ENCODE measurements around the gene PTER. TPM values are rescaled to one million over a fixed set of nuclear protein-coding genes. Genes with fewer than 3 reads are reported as not detected.

Gene PTER
- total RNA-seq, 1 donor = 29.7 TPM

GRCh38 chr10:16493884-16494536 lies 57.2 kb downstream of the PTER start:
- Histone ChIP-seq H3K9me3 (ENCODE audit: low read depth, low read length) (no peaks in the 10 kb centered on the region), H3K36me3 (ENCODE audit: insufficient read depth, low read length) (no peaks in the 10 kb centered on the region), H3K4me3 (ENCODE audit: insufficient read depth, low read length) (no peak overlapping the region), H3K27me3 (ENCODE audit: insufficient read depth, low read length) (no peaks in the 10 kb centered on the region), H4K20me1 (ENCODE audit: insufficient read depth, low read length) (no peaks in the 10 kb centered on the region), H3K4me2 (ENCODE audit: insufficient read depth, low read length) (no peak overlapping the region), H2AFZ (ENCODE audit: low read length) (no peak overlapping the region), H3K79me2 (ENCODE audit: insufficient read depth, low read length) (no peaks in the 10 kb centered on the region), H3K4me1 (ENCODE audit: insufficient read depth, low read length) (no peaks in the 10 kb centered on the region), H3K27ac (ENCODE audit: low read depth, low read length) (no peak overlapping the region)
- DNase-seq (ENCODE audit: insufficient read length, low spot score, missing footprints) = no peak
- TF ChIP-seq CTCF (IDR thresholded peaks at IDR 0.05; ENCODE audit: extremely low read depth, low read depth, low read length) = no peak

GRCh38 chr10:16497911-16498310 lies 61.1 kb downstream of the PTER start:
- Histone ChIP-seq H3K27me3 (ENCODE audit: insufficient read depth, low read length) (no peaks in the 10 kb centered on the region), H3K27ac (ENCODE audit: low read depth, low read length) (no peak overlapping the region), H3K4me3 (ENCODE audit: insufficient read depth, low read length) (no peak overlapping the region), H2AFZ (ENCODE audit: low read length) (no peak overlapping the region), H3K4me1 (ENCODE audit: insufficient read depth, low read length) (no peaks in the 10 kb centered on the region), H3K4me2 (ENCODE audit: insufficient read depth, low read length) (no peak overlapping the region), H3K36me3 (ENCODE audit: insufficient read depth, low read length) (no peaks in the 10 kb centered on the region), H3K79me2 (ENCODE audit: insufficient read depth, low read length) (no peaks in the 10 kb centered on the region), H4K20me1 (ENCODE audit: insufficient read depth, low read length) (no peaks in the 10 kb centered on the region), H3K9me3 (ENCODE audit: low read depth, low read length) (no peaks in the 10 kb centered on the region)
- DNase-seq (ENCODE audit: insufficient read length, low spot score, missing footprints) = no peak
- TF ChIP-seq CTCF (IDR thresholded peaks at IDR 0.05; ENCODE audit: extremely low read depth, low read depth, low read length) = no peak

DNA sequence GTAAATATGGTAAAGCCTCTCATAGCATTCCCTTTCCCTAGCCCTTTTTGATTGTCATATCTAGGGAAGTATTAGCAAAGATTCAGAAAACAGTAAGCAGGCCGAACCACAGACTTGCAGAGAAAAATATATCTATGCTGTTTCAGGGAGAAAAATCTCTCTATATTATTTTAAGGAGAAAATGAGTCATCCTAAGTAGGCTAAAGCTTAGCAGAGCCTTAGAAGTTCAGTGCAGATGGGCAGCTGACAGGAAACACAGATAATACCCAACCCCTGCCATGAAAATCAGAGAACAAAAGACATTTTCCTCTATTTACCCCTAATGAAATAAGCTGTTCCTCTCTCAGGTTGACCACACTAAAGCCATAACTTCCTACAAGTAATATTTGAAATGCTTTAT lies 68.4 kb downstream of the PTER start:
- Histone ChIP-seq H2AFZ (ENCODE audit: low read length) (no peak overlapping the region), H3K4me3 (ENCODE audit: insufficient read depth, low read length) (no peak overlapping the region), H3K27ac (ENCODE audit: low read depth, low read length) (no peak overlapping the region), H3K4me2 (ENCODE audit: insufficient read depth, low read length) (no peak overlapping the region), H3K27me3 (ENCODE audit: insufficient read depth, low read length) (no peaks in the 10 kb centered on the region), H3K79me2 (ENCODE audit: insufficient read depth, low read length) (no peaks in the 10 kb centered on the region), H3K9me3 (ENCODE audit: low read depth, low read length) (no peaks in the 10 kb centered on the region), H3K36me3 (ENCODE audit: insufficient read depth, low read length) (no peaks in the 10 kb centered on the region), H4K20me1 (ENCODE audit: insufficient read depth, low read length) (no peaks in the 10 kb centered on the region), H3K4me1 (ENCODE audit: insufficient read depth, low read length) (peaks cover 10% of the 10 kb centered on the region)
- DNase-seq (ENCODE audit: insufficient read length, low spot score, missing footprints) = no peak
- TF ChIP-seq CTCF (IDR thresholded peaks at IDR 0.05; ENCODE audit: extremely low read depth, low read depth, low read length) = no peak

DNA sequence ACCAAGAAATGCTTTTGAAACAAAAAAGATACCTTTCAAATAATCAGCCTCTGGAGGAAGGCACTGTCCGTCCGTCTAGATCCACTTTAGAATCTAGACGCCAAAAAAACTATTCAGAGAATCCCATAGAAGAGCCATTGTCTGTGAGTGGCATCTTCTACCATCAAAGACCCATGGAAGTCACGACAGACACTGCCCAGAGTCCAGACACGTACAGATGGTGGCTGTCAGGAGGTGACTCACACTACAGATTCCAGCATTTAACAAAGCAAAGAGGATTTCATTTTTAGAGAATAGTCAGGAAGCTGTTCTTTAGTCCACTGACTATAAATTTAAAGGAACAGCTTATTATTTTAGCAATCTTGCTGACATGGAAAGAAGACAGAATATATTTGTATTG lies 73.2 kb downstream of the PTER start:
- Histone ChIP-seq H4K20me1 (ENCODE audit: insufficient read depth, low read length) (no peaks in the 10 kb centered on the region), H3K36me3 (ENCODE audit: insufficient read depth, low read length) (no peaks in the 10 kb centered on the region), H3K4me2 (ENCODE audit: insufficient read depth, low read length) (peak overlapping the region; percentile 56), H3K9me3 (ENCODE audit: low read depth, low read length) (no peaks in the 10 kb centered on the region), H3K79me2 (ENCODE audit: insufficient read depth, low read length) (no peaks in the 10 kb centered on the region), H3K27me3 (ENCODE audit: insufficient read depth, low read length) (no peaks in the 10 kb centered on the region), H3K4me3 (ENCODE audit: insufficient read depth, low read length) (peak overlapping the region; percentile 4), H2AFZ (ENCODE audit: low read length) (peak overlapping the region; percentile 3), H3K27ac (ENCODE audit: low read depth, low read length) (no peak overlapping the region), H3K4me1 (ENCODE audit: insufficient read depth, low read length) (peaks cover 10% of the 10 kb centered on the region)
- no peak for TF ChIP-seq CTCF (IDR thresholded peaks at IDR 0.05; ENCODE audit: extremely low read depth, low read depth, low read length)
- DNase-seq (ENCODE audit: insufficient read length, low spot score, missing footprints) = no peak
